MM.1S (cell line): ENCODE data around the gene FNDC1.

Experiments
- CTCF ChIP-seq: fragments of 300-600 bp; sonication (generic); IDR thresholded peaks from 2 replicates; pipeline ENCODE4 v1.5.1; 2016; ENCODE audit warnings: antibody characterized with exemption, low read length, mixed read lengths
- EZH2phosphoT487 ChIP-seq: fragments of 300-600 bp; sonication (generic); IDR thresholded peaks from 2 replicates; pipeline ENCODE4 v1.6.1; 2018; ENCODE audit warnings: antibody characterized with exemption, low read length

- TF ChIP-seq CTCF (no peak), EZH2phosphoT487 (no peak)
Measured at GRCh38 chr6:159161839-159162238, 7.4 kb upstream of the FNDC1 start.
